Frontal cortex (tissue), 4 donors: ENCODE data around the gene SLC25A45. TPM values are rescaled to one million over a fixed set of nuclear protein-coding genes. Genes with fewer than 3 reads are reported as not detected.

Source experiments
- DNase-seq, 2 donors: peaks; one replicate each; pipeline ENCODE4 v3.0.0; 2012; ENCODE audit warnings: low spot score in 2 of 2
- FAIRE-seq: peaks from 2 replicates; lab custom pipeline; 2012; peaks lifted over from hg19 to GRCh38; lab: Jason Lieb, UNC
- total RNA-seq: library from RNA; depleted of rRNA; stranded (reverse); fragments of >200 nt; gene quantifications from one replicate; pipeline ENCODE4 v1.2.3, GENCODE V29; 2014
- donor health status: control.
- donor health status: control.
- donor health status: control.

Gene SLC25A45
- total RNA-seq, 1 donor from 2014 or later = 0.41 TPM

DNA sequence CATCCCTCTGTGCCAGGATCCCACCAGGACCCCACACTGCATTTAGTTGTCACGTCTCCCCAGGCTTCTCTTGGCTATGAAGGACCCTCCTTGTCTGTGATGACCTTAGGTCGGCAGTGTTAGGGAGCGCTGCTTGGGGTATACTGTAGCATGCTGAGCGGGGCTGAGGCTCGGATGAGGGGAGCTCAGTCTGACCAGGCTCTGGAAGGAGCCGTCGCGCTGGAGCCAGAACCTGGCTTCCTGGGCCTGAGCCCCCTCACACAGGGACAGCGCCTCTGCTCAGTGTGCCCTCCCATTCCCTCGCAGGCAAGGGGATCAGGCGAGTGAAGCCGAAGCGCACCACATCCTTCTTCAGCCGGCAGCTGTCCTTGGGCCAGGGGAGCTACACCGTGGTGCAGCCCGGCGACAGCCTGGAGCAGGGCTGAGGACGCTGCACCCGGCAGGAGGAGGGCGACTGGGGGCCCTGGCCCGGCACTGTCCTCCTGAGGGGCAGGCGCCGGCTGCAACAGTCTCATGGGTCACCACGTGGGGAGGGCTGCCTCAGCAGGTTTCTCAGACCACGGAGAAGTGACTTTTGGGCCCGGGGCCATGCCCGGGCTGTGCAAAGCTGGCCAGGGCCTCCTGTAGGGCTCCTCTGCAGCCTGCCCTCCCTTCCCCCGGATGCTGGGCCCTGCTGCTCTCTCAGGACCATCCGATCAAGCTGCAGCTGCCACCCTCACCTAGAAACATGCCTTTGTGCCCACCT lies 28.7 kb upstream of the SLC25A45 start:
- no peak for DNase-seq
- FAIRE-seq = no peak

DNA sequence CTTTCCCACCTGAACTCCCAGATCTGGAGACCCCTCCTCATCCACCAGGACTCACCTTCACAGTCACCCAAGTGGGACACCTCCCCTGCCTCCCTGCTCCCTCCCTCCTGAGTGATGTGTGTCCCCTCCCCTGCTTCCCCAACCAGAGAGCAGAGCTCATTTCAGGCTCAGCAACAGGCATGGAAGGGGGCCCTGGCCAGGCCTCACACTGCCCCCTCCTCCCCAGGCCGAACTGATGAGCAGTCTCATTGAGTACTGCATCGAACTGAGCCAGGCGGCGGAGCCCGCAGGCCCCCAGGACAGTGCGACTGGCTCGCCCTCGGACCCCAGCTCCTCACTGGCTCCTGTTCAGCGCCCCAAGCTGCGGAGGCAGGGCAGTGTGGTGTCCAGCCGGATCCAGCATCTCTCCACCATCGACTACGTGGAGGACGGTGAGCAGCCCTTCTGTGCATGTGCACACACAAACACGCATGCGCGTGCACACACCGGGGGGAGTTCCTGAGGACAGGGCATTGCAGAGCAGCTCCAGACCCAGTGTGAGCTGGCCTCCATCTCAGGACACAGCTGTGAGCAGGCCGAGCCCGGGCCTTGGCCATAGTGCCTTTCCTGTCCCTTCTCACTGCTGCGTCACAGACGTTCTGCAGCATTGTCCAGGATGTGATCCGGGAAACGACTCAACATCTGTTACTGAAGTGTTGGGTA lies 22.3 kb upstream of the SLC25A45 start:
- DNase-seq (no peak), FAIRE-seq (no peak)

DNA sequence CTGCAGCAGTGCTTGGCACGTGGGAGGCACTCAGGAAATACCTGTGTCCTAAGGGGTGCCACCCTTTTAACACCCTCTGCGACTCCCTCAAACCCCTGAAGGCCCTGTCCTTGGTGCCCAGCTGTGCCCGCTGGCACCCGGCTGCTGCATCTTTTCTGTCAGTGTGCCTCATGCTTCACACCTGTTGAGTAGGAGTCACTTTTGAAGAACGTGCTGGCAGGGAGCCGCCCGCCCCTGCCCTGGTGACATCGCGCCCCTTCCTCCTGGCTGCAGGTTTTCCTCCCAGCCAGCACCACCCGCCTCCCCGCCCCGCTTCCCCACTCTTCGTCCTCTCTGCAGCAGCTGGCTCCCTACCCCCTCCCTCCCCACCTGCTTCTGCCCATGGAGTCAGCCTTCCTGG lies 21.8 kb upstream of the SLC25A45 start:
- FAIRE-seq (no peak), DNase-seq (no peak)

DNA sequence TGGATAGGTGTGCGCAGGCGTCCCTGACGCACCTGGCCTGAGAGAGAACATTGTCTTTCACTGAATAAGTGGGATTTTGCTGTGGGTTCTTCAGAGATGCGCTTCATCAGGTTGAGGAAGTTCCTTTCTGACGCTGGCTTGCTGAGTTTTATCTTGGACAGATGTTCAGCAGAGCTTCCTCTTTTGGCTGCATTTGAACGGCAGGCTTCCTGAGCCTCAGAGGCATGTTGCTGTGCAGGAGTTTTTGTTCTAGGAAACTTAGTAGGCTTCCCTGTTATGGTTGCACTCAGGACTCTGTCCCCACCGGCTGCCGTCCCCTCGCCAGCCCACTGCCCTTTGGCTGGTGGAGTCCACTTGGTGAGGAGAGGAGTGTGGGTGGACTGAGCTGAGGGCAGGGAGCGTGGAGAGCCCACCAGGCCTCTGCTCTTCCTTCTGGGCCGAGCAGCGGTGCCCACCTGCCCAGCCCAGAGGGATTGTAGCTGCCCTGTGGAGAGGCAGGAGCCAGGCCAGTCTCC lies 21.2 kb upstream of the SLC25A45 start:
- FAIRE-seq = no peak
- DNase-seq = no peak

DNA sequence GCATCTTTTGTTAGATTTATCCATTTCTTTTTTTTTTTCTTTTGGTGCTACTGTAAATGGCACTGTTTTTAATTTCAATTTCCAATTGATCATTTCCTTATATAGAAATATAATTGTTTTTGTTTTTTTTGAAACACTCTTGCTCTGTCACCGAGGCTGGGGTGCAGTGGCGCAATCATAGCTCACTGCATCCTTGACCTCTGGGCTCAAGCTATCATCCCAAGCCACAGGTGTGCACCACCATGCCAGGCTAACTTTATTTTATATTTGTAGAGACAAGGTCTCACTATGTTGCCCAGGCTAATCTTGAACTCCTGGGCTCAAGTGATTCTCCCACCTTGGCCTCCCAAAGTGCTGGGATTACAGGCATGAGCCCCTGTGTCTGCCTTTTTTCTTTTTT lies 20.3 kb upstream of the SLC25A45 start:
- DNase-seq (no peak), FAIRE-seq (no peak)

DNA sequence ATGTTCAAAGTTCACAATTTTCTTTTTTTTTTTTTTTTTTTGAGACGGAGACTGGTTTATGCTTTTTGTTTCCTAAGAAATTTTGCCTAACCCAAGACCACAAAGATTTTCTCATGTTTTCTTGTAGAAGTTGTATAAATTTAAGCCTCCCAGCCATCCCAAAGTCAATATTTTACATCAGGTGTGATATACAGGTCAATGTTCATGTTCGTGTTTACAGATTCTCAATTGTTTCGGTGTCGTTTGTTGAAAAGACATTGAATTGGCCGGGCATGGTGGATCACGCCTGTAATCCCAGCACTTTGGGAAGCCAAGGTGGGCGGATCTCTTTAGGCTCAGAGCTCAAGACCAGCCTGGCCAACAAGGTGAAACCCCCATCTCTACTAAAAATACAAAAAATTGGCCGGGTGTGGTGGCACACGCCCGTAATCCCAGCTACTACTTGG lies 19.4 kb upstream of the SLC25A45 start:
- no peak for FAIRE-seq

DNA sequence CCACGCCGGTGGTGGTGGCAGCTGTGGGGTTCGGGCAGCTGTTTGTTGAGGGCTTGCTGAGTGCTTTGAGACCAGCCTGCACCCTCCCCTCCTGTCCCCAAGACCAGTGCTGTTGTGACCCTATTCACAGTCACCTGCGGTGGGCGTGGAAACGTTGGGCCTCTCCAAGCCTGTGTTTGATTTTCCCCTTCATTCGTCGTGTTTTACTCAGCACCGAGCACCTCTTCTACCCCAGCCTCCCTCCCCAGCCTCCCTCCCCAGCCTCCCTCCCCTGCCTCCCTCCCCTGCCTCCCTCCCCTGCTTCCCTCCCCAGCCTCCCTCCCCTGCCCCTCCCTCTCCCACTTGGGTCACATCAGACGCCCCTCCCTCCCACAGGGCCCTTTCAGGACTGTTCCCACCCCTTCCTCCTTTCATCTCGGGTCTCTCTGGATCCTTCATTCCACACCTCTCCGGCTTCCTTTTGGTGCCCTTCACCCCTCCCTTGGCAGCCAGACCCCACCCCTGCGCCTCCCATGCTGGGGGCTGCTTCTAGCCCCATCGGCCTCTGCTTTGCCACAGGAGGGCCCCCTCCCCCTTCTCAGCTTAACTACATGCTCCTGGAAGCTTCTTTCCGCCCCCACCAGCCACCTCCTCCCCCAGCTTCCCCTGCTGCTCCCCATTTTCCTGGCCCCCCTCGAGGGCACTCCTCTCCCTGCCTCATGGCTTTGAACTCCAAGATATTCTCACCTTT lies 18.8 kb upstream of the SLC25A45 start:
- no peak for DNase-seq
- no peak for FAIRE-seq

More for the DNA sequence above, 19.4 kb upstream of the SLC25A45 start:
- no peak for DNase-seq

DNA sequence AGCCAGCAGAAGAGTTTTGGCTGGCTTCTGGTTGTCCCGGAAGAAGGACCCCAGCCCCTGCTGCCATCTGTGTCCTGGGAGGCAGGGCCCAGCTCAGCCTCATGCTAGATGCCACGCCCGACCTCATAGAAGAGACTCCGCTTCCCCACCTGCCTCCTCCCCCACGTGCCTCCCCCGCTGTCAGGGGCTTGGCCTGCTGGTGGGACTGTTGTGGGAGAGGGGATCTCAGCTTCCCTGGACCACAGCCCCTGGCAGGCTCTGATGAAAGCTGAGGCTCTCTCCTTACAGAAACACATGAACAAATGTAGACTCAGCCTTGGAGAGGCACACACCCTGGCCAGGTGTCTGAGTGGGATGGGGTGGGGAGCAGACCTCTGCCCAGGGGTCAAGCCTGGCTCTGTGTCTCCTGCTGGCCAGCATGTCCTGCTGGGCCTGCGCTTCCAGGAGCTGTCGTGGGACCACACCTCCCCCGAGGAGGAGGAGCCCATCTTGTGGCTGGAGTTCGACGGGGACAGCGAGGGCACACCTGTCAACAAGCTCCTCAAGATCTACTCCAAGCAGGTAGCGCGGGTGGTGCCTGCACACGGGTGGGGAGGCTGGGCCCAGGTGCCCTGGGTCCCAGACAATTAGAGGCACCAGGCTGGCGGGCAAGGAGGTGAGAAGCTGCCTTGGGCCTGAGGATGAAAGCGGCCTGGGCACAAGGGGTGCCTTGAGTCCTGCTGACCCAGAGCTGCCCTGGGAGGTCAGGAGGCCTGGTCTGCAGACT lies 18.0 kb upstream of the SLC25A45 start:
- no peak for FAIRE-seq
- DNase-seq = no peak

DNA sequence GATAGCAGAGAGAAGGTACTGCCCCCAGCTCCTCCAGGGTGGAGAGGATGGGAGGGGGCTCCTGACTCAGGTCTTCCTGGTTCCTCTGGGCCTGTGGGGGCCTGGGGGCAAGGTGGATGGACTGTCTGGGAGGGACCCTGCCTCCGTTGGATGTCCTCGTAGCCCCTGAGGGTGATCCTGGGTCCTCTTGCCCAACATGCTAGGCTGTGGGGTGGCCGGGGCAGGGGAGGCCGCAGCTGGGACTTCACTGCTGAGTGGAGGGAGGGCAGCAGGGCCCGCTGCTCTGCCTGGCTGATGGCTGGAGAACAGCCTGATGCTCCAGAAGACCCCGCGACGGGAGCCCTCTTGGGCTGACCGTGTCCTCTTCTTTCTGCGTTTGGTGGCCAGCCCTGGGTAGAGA lies 17.4 kb upstream of the SLC25A45 start:
- FAIRE-seq (no peak), DNase-seq (no peak)

DNA sequence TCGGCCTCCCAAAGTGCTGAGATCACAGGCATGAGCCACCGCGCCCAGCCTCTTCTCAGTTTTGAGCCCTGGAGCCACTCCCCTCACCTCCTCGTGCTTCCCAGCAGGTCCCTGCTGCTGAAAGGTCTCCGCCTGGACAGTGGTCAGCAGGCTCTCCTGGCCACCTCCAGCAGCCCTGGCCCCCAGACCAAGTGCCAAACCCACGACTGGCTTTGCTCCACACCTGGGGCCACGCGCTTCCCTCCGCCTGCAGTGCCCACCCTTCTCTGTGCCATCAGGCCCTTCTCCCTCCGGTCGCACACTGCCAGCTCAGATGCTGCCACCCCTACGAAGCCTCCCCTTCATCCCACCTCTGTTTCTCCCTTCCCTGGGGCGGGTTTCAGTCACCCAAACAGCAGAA lies 16.8 kb upstream of the SLC25A45 start:
- no peak for FAIRE-seq
- DNase-seq = no peak

DNA sequence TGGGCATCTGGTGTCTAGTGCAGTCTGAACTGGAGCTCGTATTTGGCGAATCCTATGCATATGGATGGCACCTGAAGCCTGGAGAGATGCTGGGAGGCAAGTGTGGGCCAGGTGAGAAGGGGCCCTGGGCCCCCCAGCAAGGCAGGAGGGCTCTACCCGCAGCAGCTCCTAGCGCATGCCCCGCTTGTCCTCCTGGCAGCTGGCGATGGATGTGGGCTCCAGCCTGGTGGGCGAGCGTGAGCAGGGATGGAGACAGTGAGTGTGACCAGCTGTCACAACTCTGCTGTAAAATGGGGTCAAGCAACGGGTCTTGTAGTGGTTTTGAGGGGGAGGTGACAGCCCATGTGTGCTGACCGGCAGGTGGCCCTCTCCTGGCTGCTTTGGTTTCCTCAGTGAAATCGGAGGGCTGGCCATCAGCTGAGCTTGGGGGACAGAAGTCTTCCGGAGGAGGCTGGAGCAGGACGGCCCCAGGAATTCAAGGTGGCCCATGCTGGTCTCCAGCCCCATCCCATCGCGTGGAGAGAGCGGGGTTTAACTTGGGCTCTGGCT lies 16.0 kb upstream of the SLC25A45 start:
- DNase-seq (peak in 1 of 2 donors; percentile 22), FAIRE-seq (no peak)

DNA sequence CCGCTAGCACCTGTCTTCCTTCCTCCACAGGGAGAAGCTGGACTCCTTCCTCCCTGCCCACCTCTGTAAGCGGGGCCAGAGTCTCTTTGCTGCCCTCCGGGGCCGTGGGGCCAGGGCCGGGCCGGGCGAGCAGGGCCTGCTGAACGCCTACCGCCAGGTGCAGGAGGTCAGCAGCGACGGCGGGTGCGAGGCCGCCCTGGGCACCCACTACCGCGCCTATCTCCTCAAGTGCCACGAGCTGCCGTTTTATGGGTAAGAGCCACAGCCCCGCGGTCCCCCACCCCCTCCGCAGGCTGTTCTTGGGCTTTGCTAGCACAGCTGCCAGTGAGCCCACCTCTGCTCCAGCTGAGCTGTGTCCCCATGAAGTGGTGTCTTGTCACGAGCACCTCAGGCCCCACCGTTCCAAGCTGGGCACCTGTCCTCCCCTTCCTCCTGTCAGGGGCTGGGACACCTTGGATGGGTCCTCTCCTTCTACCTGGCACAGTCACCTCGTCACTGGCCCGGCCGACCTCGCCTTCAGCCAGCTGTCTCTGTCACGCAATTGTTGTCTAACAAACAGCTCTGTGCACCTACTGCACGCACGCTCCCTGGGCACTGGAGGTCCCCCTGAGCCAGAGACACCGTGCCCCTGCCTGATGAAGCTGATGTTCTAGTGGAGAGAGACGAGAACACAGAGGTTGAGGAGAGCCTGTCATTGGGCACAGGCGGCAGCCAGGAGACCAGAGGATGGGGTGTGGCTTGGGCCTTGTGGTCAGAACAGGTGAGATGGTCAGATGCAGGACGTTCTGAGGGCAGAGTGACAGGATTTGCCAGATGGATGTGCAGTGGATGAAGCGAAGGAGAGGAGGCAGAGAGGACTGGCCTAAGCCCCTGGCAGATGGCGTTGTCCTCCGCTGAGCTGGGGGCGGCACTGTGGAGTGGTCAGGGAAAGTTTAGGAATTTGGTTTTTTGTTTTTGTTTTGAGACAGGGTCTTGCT lies 14.6 kb upstream of the SLC25A45 start:
- DNase-seq (peak in 1 of 2 donors; percentile 5), FAIRE-seq (no peak)

DNA sequence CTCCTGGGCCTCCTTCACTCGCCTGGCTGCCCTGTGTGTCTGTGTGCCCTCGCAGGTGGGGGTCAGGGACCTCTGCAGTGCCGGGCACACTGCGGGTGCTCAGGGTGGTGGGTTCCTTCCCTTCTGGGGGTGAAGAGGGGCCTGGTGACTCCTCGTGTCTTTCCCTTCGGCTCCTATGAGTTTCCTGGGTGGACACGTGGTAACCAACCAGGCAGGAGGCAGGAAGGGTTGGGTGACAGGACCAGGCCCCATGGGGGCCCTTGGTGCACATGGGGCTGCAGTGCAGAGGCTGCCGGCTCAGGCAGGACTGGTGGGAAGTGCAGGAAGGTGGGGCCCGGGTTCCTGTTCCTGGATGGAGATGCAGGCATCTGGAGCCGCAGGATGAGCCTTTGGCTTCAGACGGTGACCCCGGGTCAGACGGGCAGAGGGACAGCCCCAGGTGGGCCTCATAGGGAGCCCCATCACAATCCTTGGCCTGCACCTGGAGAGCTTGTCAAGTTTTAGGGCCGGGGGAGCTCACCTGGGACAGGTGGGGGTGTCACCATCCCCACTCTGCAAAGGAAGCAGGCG lies 13.6 kb upstream of the SLC25A45 start:
- FAIRE-seq (no peak), DNase-seq (peak in 1 of 2 donors; percentile 9)

DNA sequence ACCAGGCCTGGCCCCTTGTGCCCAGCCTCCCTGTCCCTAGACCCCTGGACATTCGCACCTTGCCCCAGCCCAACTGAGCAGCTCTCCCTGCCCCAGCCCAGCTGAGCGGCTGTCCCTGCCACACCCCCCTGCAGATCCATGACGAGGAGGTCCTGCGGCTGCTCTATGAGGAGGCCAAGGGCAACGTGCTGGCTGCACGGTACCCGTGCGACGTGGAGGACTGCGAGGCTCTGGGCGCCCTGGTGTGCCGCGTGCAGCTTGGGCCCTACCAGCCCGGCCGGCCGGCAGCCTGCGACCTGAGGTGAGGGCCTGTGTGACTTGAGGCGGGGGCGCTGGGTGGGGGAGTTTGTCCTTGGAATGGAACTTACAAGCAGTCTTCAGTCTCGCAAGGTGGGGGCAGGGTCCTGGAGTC lies 11.7 kb upstream of the SLC25A45 start:
- DNase-seq (no peak), FAIRE-seq (no peak)

DNA sequence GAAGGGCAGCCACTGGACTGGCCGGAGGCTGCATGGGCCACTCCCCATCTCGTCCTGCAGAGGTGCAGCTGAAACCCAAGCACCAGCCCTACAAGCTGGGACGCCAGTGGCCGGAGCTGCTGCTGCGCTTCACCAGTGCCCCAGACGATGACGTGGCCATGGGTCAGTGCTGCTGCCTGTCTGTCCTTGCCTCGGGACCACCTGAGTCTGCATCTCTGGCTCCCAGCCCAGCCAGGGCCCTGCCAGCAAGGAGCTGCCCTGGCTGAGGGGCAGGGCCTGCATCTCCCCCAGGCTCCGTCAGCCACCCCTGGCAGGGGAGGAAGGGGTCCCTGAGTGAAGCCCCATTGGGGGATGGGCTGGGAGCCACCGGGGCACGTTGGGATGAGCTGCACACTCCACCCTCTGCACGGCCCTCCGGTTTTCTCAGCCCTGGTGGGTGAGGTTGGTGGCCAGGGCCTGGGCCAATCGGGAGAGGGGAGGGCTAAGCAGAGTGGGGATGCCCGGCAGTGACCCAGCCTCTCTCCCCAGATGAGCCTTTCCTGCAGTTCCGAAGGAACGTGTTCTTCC lies 11.2 kb upstream of the SLC25A45 start:
- DNase-seq (peak in 1 of 2 donors; percentile 8), FAIRE-seq (no peak)

DNA sequence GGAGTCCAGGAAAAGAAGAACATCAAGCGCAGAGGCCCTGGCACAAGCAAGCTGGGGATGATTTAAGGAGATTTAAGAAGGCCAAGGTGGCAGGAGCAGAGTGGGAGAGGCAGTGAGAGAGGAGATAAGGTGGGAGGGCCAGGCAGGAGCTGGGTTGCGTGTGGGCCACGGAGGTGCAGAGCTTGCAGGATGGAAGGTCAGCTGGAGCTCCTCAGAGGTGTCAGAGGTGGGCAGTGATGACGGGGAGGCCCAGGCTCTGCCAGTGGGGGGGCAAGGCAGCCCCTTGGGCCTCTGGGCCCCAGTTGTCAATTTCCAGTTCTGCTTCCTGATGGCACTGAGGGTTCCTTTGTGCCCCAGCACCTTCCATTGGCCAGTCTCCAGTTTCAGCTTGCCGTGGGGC lies 10.5 kb upstream of the SLC25A45 start:
- FAIRE-seq = no peak

DNA sequence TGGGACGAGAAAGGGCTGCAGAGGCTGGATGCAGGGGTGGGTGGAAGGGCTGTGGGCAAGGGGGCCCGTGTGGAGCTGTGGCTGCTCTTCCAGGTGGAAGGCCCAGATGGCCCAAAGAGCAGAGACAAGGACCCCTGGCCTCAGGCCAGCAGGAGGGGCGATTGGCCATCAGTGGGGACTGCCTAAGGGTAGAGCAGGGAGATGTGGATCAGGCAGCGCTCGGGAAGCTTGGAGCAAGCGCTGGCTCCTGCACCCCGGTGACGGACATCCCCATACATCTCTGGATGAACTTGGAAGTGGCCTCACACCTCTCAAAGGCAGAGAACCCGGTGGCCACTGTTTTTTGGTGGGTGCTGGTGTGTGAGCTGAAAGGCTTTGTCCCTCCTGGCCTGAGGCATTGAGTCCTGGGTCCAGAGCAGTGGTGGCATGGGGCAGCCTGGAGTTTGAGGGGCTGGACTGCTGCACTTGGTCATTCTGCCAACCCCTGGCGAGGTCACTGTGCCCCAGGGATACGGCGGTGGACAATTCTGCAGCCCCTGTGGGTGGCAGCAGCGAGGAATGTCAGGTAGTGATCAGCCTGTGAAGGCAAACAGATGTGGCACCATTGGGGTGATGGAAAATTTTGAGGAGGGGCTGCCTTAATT lies 9.9 kb upstream of the SLC25A45 start:
- FAIRE-seq (no peak), DNase-seq (no peak)

More for the DNA sequence above, 10.5 kb upstream of the SLC25A45 start:
- DNase-seq = peak in 1 of 2 donors; percentile 6
